Tibial nerve (tissue), 4 donors: ENCODE results near the gene GNB2. TPM values are rescaled to one million over a fixed set of nuclear protein-coding genes. Genes with fewer than 3 reads are reported as not detected.

Experiments used
- DNase-seq, 2 donors: peaks; one replicate each; pipeline ENCODE4 v3.0.0-alpha.2; 2019; ENCODE audit warnings: low spot score in 2 of 2
- H3K27ac ChIP-seq, 4 donors: fragments of 200-600 bp; sonication (generic) in 3 of 4; one replicate each; pipeline ENCODE4 v1.5.1; 2017 to 2019; ENCODE audit warnings: mild to moderate bottlenecking in 1 of 4
- H3K27me3 ChIP-seq, 2 donors: fragments of 200-600 bp; sonication (generic) in 1 of 2; one replicate each; pipeline versions ENCODE4 v1.5.1 to v1.6.0; 2017 to 2019
- H3K36me3 ChIP-seq, 3 donors: fragments of 200-600 bp; sonication (generic); one replicate each; pipeline ENCODE4 v1.5.1; 2018 to 2019
- H3K4me1 ChIP-seq, 4 donors: fragments of 200-600 bp; sonication (generic) in 3 of 4; one replicate each; pipeline ENCODE4 v1.5.1; 2017 to 2019
- H3K4me3 ChIP-seq, 4 donors: fragments of 200-600 bp; sonication (generic) in 3 of 4; one replicate each; pipeline ENCODE4 v1.5.1; 2017 to 2019; ENCODE audit warnings: mild to moderate bottlenecking in 1 of 4, moderate library complexity in 1 of 4
- H3K9me3 ChIP-seq, 4 donors: fragments of 200-600 bp; sonication (generic) in 3 of 4; one replicate each; pipeline ENCODE4 v1.5.1; 2017 to 2019
- CTCF ChIP-seq, 5 experiments: fragments of 200-600 bp in 3 of 5; fragments of 450-650 bp in 2 of 5; sonication (generic) in 3 of 5; IDR thresholded peaks; one replicate each; pipeline ENCODE4 v1.5.1; 2016 to 2019; ENCODE audit warnings: antibody characterized with exemption in 5 of 5, mild to moderate bottlenecking in 3 of 5, moderate library complexity in 2 of 5
- EP300 ChIP-seq, 2 donors: sonication (generic); formaldehyde crosslinking; IDR thresholded peaks; one replicate each; pipeline ENCODE4 v1.6.1; 2017; ENCODE audit warnings: antibody characterized with exemption in 2 of 2, mild to moderate bottlenecking in 1 of 2
- POLR2A ChIP-seq, 2 donors: fragments of 450-650 bp; IDR thresholded peaks; one replicate each; pipeline ENCODE4 v1.6.1; 2017; ENCODE audit warnings: antibody characterized with exemption in 2 of 2, mild to moderate bottlenecking in 2 of 2, moderate library complexity in 2 of 2
- WGBS, 2 donors: methylation state at CpG; one replicate each; pipeline ENCODE4 v1.1.5; 2018; 5-methylcytosine and 5-hydroxymethylcytosine counted together
- total RNA-seq, 4 donors: library from RNA; depleted of rRNA; stranded (reverse); fragments of >200 nt; gene quantifications; one replicate each; pipeline ENCODE4 v1.1.0, GENCODE V29; 2016

Gene GNB2
- total RNA-seq, 4 donors from 2014 or later = 185 to 290 (median 248) TPM

DNA sequence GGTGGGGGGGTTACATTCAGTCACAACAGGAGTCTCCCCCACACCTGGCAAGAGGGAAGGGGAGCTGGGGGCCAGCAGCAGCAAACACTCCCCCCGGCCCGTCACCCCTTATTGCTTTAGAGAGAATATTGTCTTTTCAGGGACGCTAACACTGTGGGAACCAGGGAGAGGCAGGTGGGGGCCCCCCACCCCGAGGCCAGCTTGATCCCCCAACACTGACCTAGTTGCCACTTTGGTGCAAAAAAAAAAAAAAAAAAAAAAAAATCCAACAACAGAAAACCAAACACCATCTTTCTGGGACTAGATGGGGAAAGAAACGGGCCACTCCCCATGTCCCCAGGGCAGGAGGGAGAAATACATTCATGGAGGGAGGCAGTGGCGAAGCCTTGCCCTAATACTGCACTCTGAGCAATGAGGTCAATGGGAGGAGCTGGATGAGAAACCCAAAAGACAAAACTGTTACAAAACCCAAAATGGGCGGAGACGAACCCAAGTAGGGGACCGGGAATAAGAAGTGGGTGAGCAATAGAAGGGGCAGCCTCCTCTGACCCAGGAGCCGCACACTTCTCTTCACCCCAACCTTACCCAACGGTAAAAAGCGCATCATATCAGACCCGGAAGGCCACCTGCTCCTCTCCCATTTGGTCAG lies 6.5 kb downstream of the GNB2 start:
- peaks cover 0 to 69% (median 35%) of the 10 kb centered on the region in 4 donors for H3K4me1 ChIP-seq
- no peaks in the 10 kb centered on the region for H3K27me3 ChIP-seq
- no peaks in the 10 kb centered on the region for H3K9me3 ChIP-seq
- H3K36me3 ChIP-seq = peaks cover 19 to 73% (median 42%) of the 10 kb centered on the region in 3 donors
- H3K27ac ChIP-seq = peak overlapping the region; percentile 68 to 99 (median 86)
- whole genome bisulfite sequencing, 2 donors = 31 to 35% methylated on average over 11 to 13 of the region's 13 CpGs
- peak; percentile 59 to 86 for DNase-seq
- no peak overlapping the region for H3K4me3 ChIP-seq
- TF ChIP-seq POLR2A (IDR thresholded peaks at IDR 0.05) = no peak
- TF ChIP-seq CTCF (IDR thresholded peaks at IDR 0.05) = no peak
- peak in 1 of 2 donors; percentile 72 for TF ChIP-seq EP300 (IDR thresholded peaks at IDR 0.05)

DNA sequence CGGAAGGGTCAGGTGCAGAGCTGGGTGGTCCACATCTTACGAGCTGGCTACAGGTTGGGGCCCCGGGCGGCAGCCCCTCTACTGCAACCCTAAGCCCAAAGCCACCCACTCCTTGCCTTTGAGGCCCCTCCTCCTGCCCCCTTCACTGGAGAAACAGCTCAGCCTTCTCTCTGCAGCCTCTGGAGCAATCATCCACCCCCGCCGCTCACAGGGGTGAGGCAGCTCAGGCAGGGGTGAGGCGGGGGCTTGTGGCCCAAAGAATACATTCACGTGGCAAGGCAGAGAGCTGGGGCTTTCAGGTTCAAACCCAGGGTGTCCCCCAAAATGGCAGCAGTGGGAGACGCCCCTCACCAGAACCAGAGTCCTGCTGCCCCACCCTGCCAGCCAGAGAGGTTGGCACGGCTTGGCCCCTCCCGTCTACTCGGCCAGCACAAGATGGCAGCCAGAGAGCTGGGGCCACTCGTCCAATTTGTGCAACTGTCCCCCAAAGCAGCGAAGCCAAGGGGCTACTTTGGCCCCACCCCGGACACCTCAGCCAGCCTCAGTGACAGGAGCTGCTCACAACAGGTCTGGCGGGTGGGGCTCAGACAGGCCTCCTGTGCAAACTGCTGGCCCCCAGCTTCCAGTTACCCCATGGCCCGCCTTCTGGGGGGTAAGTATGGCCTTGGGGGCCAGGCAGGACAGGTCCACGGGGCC lies 7.2 kb downstream of the GNB2 start:
- no peak overlapping the region for H3K4me3 ChIP-seq
- peaks cover 19 to 80% (median 45%) of the 10 kb centered on the region in 3 donors for H3K36me3 ChIP-seq
- H3K27ac ChIP-seq = peak overlapping the region; percentile 68 to 99 (median 86)
- H3K9me3 ChIP-seq = no peaks in the 10 kb centered on the region
- WGBS, 2 donors = 48 to 60% methylated on average over 15 to 18 of the region's 18 CpGs
- no peak for DNase-seq
- H3K27me3 ChIP-seq = no peaks in the 10 kb centered on the region
- H3K4me1 ChIP-seq = peaks cover 0 to 67% (median 35%) of the 10 kb centered on the region in 4 donors
- TF ChIP-seq CTCF (IDR thresholded peaks at IDR 0.05) (no peak), EP300 (IDR thresholded peaks at IDR 0.05) (no peak), POLR2A (IDR thresholded peaks at IDR 0.05) (no peak)

- no peaks in the 10 kb centered on the region for H3K27me3 ChIP-seq
- peak overlapping the region in 3 of 4 donors; percentile 76 to 99 (median 95) for H3K27ac ChIP-seq
- H3K4me1 ChIP-seq = peaks cover 0 to 61% (median 26%) of the 10 kb centered on the region in 4 donors
- no peaks in the 10 kb centered on the region for H3K9me3 ChIP-seq
- no peak overlapping the region for H3K4me3 ChIP-seq
- H3K36me3 ChIP-seq = peaks cover 19 to 86% (median 53%) of the 10 kb centered on the region in 3 donors
- TF ChIP-seq EP300 (IDR thresholded peaks at IDR 0.05) = no peak
- TF ChIP-seq POLR2A (IDR thresholded peaks at IDR 0.05) = no peak
- no peak for TF ChIP-seq CTCF (IDR thresholded peaks at IDR 0.05)
- WGBS, 2 donors = 73% methylated on average over 19 to 29 of the region's 29 CpGs
- no peak for DNase-seq
Observed at GRCh38 chr7:100681491-100682227, 8.1 kb downstream of the GNB2 start.

- Histone ChIP-seq H3K4me1 (peaks cover 0 to 57% (median 26%) of the 10 kb centered on the region in 4 donors), H3K4me3 (no peak overlapping the region), H3K27ac (peak overlapping the region in 2 of 4 donors; percentile 23 to 95), H3K36me3 (peaks cover 16 to 86% (median 53%) of the 10 kb centered on the region in 3 donors), H3K27me3 (no peaks in the 10 kb centered on the region), H3K9me3 (no peaks in the 10 kb centered on the region)
- DNase-seq = no peak
- TF ChIP-seq CTCF (IDR thresholded peaks at IDR 0.05) = no peak
- no peak for TF ChIP-seq EP300 (IDR thresholded peaks at IDR 0.05)
- no peak for TF ChIP-seq POLR2A (IDR thresholded peaks at IDR 0.05)
- 71 to 81% methylated on average over 20 to 25 of the region's 25 CpGs for WGBS, 2 donors
Observed at GRCh38 chr7:100682228-100682741, 8.7 kb downstream of the GNB2 start.
